Right cardiac atrium (tissue), 5 donors: Measurements from ENCODE around the gene GPR107. TPM values are rescaled to one million over a fixed set of nuclear protein-coding genes. Genes with fewer than 3 reads are reported as not detected.
A peak's percentile ranks its signal among the peaks of the same experiment; 100 is the strongest.

ENCODE experiments used
- ATAC-seq, 2 donors: fragments of 200-7000 bp; cut with Tn5 transposase; one replicate each; pipeline versions ENCODE4 v1.8.0 to v1.9.1; 2020; ENCODE audit warnings: moderate library complexity in 2 of 2, mild to moderate bottlenecking in 1 of 2
- DNase-seq, 3 donors: peaks; one replicate each; pipeline ENCODE4 v3.0.0-alpha.2; 2020
- H3K27ac ChIP-seq: one replicate; pipeline ENCODE4 v1.5.1; 2013; ENCODE audit warnings: mild to moderate bottlenecking, low read length, control low read depth, moderate library complexity
- H3K27me3 ChIP-seq: one replicate; pipeline ENCODE4 v1.6.1; 2013; ENCODE audit not compliant: control insufficient read depth, insufficient read depth
- H3K4me1 ChIP-seq: one replicate; pipeline ENCODE4 v1.6.1; 2013; ENCODE audit warnings: low read length; ENCODE audit not compliant: control insufficient read depth, insufficient read depth
- H3K4me3 ChIP-seq: one replicate; pipeline ENCODE4 v1.5.1; 2013; ENCODE audit warnings: low read length, control low read depth
- H3K9me3 ChIP-seq: one replicate; pipeline ENCODE4 v1.6.1; 2013; ENCODE audit warnings: low read length; ENCODE audit not compliant: control insufficient read depth
- WGBS: extraction: QIAGEN DNeasy Blood & Tissue Kit; methylation state at CpG from one replicate; pipeline ENCODE4 v1.1.7; 2013; 5-methylcytosine and 5-hydroxymethylcytosine counted together
- intact Hi-C, 4 donors: fragments of 100-400 bp; cut with DNase I; formaldehyde crosslinking; loops; one replicate each; pipeline versions ENCODE4 v1.11.0 to v1.14.0; 2022 to 2023
- polyA plus RNA-seq: library from polyadenylated mRNA; stranded (reverse); fragments of 200-250 nt; gene quantifications from one replicate; pipeline ENCODE4 v1.2.3, GENCODE V29; 2013
- total RNA-seq, 4 donors: library from RNA; stranded (reverse); fragmentation: NEBNext Ultra II Directional; extraction: Animal tissue kit (Norgen Biotek cat#: 25700); gene quantifications; one replicate each; pipeline ENCODE4 v1.2.1, GENCODE V29; 2021
- donor health status: healthy with polysubstance abuse.
- donor health status: DM: no; HTN: yes; CAD: no.
- donor health status: DM: no; HTN: no; CAD: no.
- donor health status: DM: no; HTN: yes; CAD: no; lungs with severe emphysema.
- donor health status: DM: yes; HTN: yes; CAD: no.

Gene GPR107
- total and polyA plus RNA-seq, 5 donors = 13.1 to 29.5 (median 23.9) TPM

GRCh38 chr9:130166399-130166798 is 112.7 kb downstream of the GPR107 start:
- no peak for ATAC-seq
- WGBS = 90% methylated on average over 4 of the region's 4 CpGs
- intact Hi-C loops = no loop called here

GRCh38 chr9:130167927-130168326 is 114.2 kb downstream of the GPR107 start:
- 75% methylated on average over 6 of the region's 6 CpGs for WGBS
- intact Hi-C loops = no loop called here
- Histone ChIP-seq H3K4me1 (no peaks in the 10 kb centered on the region), H3K4me3 (no peak overlapping the region), H3K9me3 (no peaks in the 10 kb centered on the region), H3K27ac (no peak overlapping the region), H3K27me3 (no peaks in the 10 kb centered on the region)
- DNase-seq (no peak), ATAC-seq (no peak)

More at GRCh38 chr9:130166399-130166798, 112.7 kb downstream of the GPR107 start:
- no peak overlapping the region for H3K4me3 ChIP-seq
- DNase-seq = no peak
- no peaks in the 10 kb centered on the region for H3K4me1 ChIP-seq
- no peaks in the 10 kb centered on the region for H3K27me3 ChIP-seq
- H3K27ac ChIP-seq = no peak overlapping the region
- H3K9me3 ChIP-seq = no peaks in the 10 kb centered on the region

- Histone ChIP-seq H3K27me3 (no peaks in the 10 kb centered on the region), H3K27ac (no peak overlapping the region), H3K4me1 (no peaks in the 10 kb centered on the region), H3K4me3 (peak overlapping the region; percentile 77), H3K9me3 (no peaks in the 10 kb centered on the region)
- DNase-seq = no peak
- intact Hi-C loops = no loop called here
- 30% methylated on average over 45 of the region's 45 CpGs for WGBS
- peak; percentile 2 to 7 for ATAC-seq
Observed at GRCh38 chr9:130171226-130172148, 117.8 kb downstream of the GPR107 start.

- Histone ChIP-seq H3K4me3 (peak within 1 kb of the TSS; percentile 77), H3K9me3 (no peaks in the 10 kb centered on the region), H3K4me1 (no peaks in the 10 kb centered on the region), H3K27ac (no peak within 1 kb of the TSS), H3K27me3 (no peaks in the 10 kb centered on the region)
- under 1% methylated on average over 98 of the region's 101 CpGs for WGBS
- intact Hi-C loops = no loop called here
- DNase-seq = peak; percentile 83 to 92 (median 92)
- ATAC-seq = peak; percentile 86 to 91
Observed at GRCh38 chr9:130172161-130172857, 118.6 kb downstream of the GPR107 start, which contains the start of gene NCS1. Gene NCS1 (plus strand): TSS chr9:130172404. CDS start chr9:130172664, 260 bp downstream.

- peak; percentile 52 to 77 (median 74) for DNase-seq
- ATAC-seq = peak in 1 of 2 donors; percentile 9
- Histone ChIP-seq H3K27me3 (no peaks in the 10 kb centered on the region), H3K27ac (peak overlapping the region; percentile 18), H3K9me3 (no peaks in the 10 kb centered on the region), H3K4me3 (peak overlapping the region; percentile 77), H3K4me1 (no peaks in the 10 kb centered on the region)
- 2% methylated on average over 57 of the region's 57 CpGs for WGBS
- intact Hi-C loops = no loop called here
Observed at GRCh38 chr9:130172858-130173665, 119.4 kb downstream of the GPR107 start.

GRCh38 chr9:130173666-130173983 is 119.9 kb downstream of the GPR107 start:
- DNase-seq (peak in 1 of 3 donors; percentile 72), ATAC-seq (no peak)
- peak overlapping the region; percentile 77 for H3K4me3 ChIP-seq
- no peak overlapping the region for H3K27ac ChIP-seq
- no peaks in the 10 kb centered on the region for H3K27me3 ChIP-seq
- intact Hi-C loops = no loop called here
- no peaks in the 10 kb centered on the region for H3K4me1 ChIP-seq
- WGBS = 52% methylated on average over 9 of the region's 9 CpGs
- H3K9me3 ChIP-seq = no peaks in the 10 kb centered on the region

- WGBS = 85% methylated on average over 9 of the region's 9 CpGs
- intact Hi-C loops = no loop called here
- ATAC-seq (no peak), DNase-seq (no peak)
- Histone ChIP-seq H3K27ac (no peak overlapping the region), H3K27me3 (no peaks in the 10 kb centered on the region), H3K4me1 (no peaks in the 10 kb centered on the region), H3K9me3 (no peaks in the 10 kb centered on the region), H3K4me3 (no peak overlapping the region)
Observed at GRCh38 chr9:130174025-130174424, 120.3 kb downstream of the GPR107 start.

- ATAC-seq (peak in 1 of 2 donors; percentile 3), DNase-seq (peak; percentile 52 to 76 (median 73))
- H3K9me3 ChIP-seq = no peaks in the 10 kb centered on the region
- no peaks in the 10 kb centered on the region for H3K27me3 ChIP-seq
- no peak overlapping the region for H3K4me3 ChIP-seq
- WGBS = 48% methylated on average over 8 of the region's 8 CpGs
- no peak overlapping the region for H3K27ac ChIP-seq
- H3K4me1 ChIP-seq = no peaks in the 10 kb centered on the region
- intact Hi-C loops = no loop called here
Observed at GRCh38 chr9:130174920-130175321, 121.2 kb downstream of the GPR107 start.

- ATAC-seq = no peak
Observed at GRCh38 chr9:130175355-130175754, 121.6 kb downstream of the GPR107 start.

GRCh38 chr9:130176760-130177159 is 123.1 kb downstream of the GPR107 start:
- intact Hi-C loops = no loop called here
- no peak overlapping the region for H3K4me3 ChIP-seq
- H3K27me3 ChIP-seq = no peaks in the 10 kb centered on the region
- WGBS = 91% methylated on average over 6 of the region's 6 CpGs
- H3K4me1 ChIP-seq = no peaks in the 10 kb centered on the region
- DNase-seq (peak in 1 of 3 donors; percentile 19), ATAC-seq (no peak)
- no peak overlapping the region for H3K27ac ChIP-seq
- no peaks in the 10 kb centered on the region for H3K9me3 ChIP-seq

More at GRCh38 chr9:130175355-130175754, 121.6 kb downstream of the GPR107 start:
- Histone ChIP-seq H3K27me3 (no peaks in the 10 kb centered on the region), H3K4me3 (no peak overlapping the region), H3K27ac (no peak overlapping the region), H3K9me3 (no peaks in the 10 kb centered on the region), H3K4me1 (no peaks in the 10 kb centered on the region)
- 80% methylated on average over 9 of the region's 9 CpGs for WGBS
- DNase-seq = peak in 1 of 3 donors; percentile 50
- intact Hi-C loops = no loop called here
